ENCODE measurements around the gene POLR2E.
A peak's percentile ranks its signal among the peaks of the same experiment; 100 is the strongest.

POLR2E gene

GRCh38 chr19:1066251-1066747 is 28.9 kb downstream of the POLR2E start:
- Histone ChIP-seq H3F3A (ENCODE audit: control insufficient read depth, insufficient read depth) (peaks cover 9% of the 10 kb centered on the region; the same call in 1 of the 2 replicates), H4K20me1 (ENCODE audit: control insufficient read depth, insufficient read depth, low read depth, low read length) (no peaks in the 10 kb centered on the region), H3K27ac (ENCODE audit: low read depth, low read length) (peak overlapping the region; percentile 91), H3K9me2 (replicated peaks; ENCODE audit: control insufficient read depth, low read length) (no peaks in the 10 kb centered on the region), H3K27me3 (ENCODE audit: control insufficient read depth, low read length) (no peaks in the 10 kb centered on the region), H3K4me3 (ENCODE audit: low read length) (peak overlapping the region; percentile 88), H3K4me1 (ENCODE audit: control insufficient read depth, low read length) (peaks cover 48% of the 10 kb centered on the region), H3K9me3 (ENCODE audit: control insufficient read depth, insufficient read depth, low read length) (no peaks in the 10 kb centered on the region), H3K4me2 (ENCODE audit: low read length) (peak overlapping the region; percentile 96), H3K79me2 (ENCODE audit: control insufficient read depth, low read length) (peaks cover 34% of the 10 kb centered on the region), H3K36me3 (ENCODE audit: control insufficient read depth, low read length) (peaks cover 27% of the 10 kb centered on the region)
- TF ChIP-seq EZH2phosphoT487 (IDR thresholded peaks at IDR 0.05; ENCODE audit: borderline replicate concordance, low read length) (no peak), CTCF (IDR thresholded peaks at IDR 0.05; ENCODE audit: low read depth, low read length, poor library complexity, severe bottlenecking) (no peak)

GRCh38 chr19:1065606-1066109 is 29.5 kb downstream of the POLR2E start:
- Histone ChIP-seq H3K4me3 (ENCODE audit: low read length) (no peak overlapping the region), H3K79me2 (ENCODE audit: control insufficient read depth, low read length) (peaks cover 29% of the 10 kb centered on the region), H3F3A (ENCODE audit: control insufficient read depth, insufficient read depth) (peaks cover 9% of the 10 kb centered on the region; the same call in 1 of the 2 replicates), H3K4me2 (ENCODE audit: low read length) (peak overlapping the region; percentile 96; the same call in 1 of the 2 replicates), H3K9me2 (replicated peaks; ENCODE audit: control insufficient read depth, low read length) (no peaks in the 10 kb centered on the region), H3K4me1 (ENCODE audit: control insufficient read depth, low read length) (peaks cover 48% of the 10 kb centered on the region), H3K27ac (ENCODE audit: low read depth, low read length) (no peak overlapping the region), H3K9me3 (ENCODE audit: control insufficient read depth, insufficient read depth, low read length) (no peaks in the 10 kb centered on the region), H4K20me1 (ENCODE audit: control insufficient read depth, insufficient read depth, low read depth, low read length) (no peaks in the 10 kb centered on the region), H3K36me3 (ENCODE audit: control insufficient read depth, low read length) (peaks cover 23% of the 10 kb centered on the region), H3K27me3 (ENCODE audit: control insufficient read depth, low read length) (no peaks in the 10 kb centered on the region)
- no peak for TF ChIP-seq CTCF (IDR thresholded peaks at IDR 0.05; ENCODE audit: low read depth, low read length, poor library complexity, severe bottlenecking)
- no peak for TF ChIP-seq EZH2phosphoT487 (IDR thresholded peaks at IDR 0.05; ENCODE audit: borderline replicate concordance, low read length)

- H3K36me3 ChIP-seq (ENCODE audit: control insufficient read depth, low read length), result peaks cover 21% of the 10 kb centered on the region
- H3K4me2 ChIP-seq (ENCODE audit: low read length), result peak overlapping the region; percentile 70
- H3K27ac ChIP-seq (ENCODE audit: low read depth, low read length), result no peak overlapping the region
- H3F3A ChIP-seq (ENCODE audit: control insufficient read depth, insufficient read depth), result peaks cover 9% of the 10 kb centered on the region; the same call in 1 of the 2 replicates
- H4K20me1 ChIP-seq (ENCODE audit: control insufficient read depth, insufficient read depth, low read depth, low read length), result no peaks in the 10 kb centered on the region
- no peaks in the 10 kb centered on the region for H3K27me3 ChIP-seq (ENCODE audit: control insufficient read depth, low read length)
- peaks cover 23% of the 10 kb centered on the region for H3K79me2 ChIP-seq (ENCODE audit: control insufficient read depth, low read length)
- no peaks in the 10 kb centered on the region for H3K9me2 ChIP-seq (replicated peaks; ENCODE audit: control insufficient read depth, low read length)
- peaks cover 46% of the 10 kb centered on the region for H3K4me1 ChIP-seq (ENCODE audit: control insufficient read depth, low read length)
- peak overlapping the region; percentile 34 for H3K4me3 ChIP-seq (ENCODE audit: low read length)
- no peaks in the 10 kb centered on the region for H3K9me3 ChIP-seq (ENCODE audit: control insufficient read depth, insufficient read depth, low read length)
- TF ChIP-seq CTCF (IDR thresholded peaks at IDR 0.05; ENCODE audit: low read depth, low read length, poor library complexity, severe bottlenecking) (peak; percentile 67), EZH2phosphoT487 (IDR thresholded peaks at IDR 0.05; ENCODE audit: borderline replicate concordance, low read length) (no peak)
Measured at GRCh38 chr19:1064661-1065605, 30.2 kb downstream of the POLR2E start.
